Motor neuron (in vitro differentiated cells): Measurements from ENCODE around the gene RPS16. TPM values are rescaled to one million over a fixed set of nuclear protein-coding genes. Genes with fewer than 3 reads are reported as not detected.

Source experiments
- ATAC-seq, 8 experiments: fragments of 200-7000 bp; cut with Tn5 transposase; replicated peaks in 6 of 8; 2 replicates each; pipeline ENCODE4 v1.8.0; 2021; ENCODE audit warnings: mild to moderate bottlenecking in 8 of 8, moderate library complexity in 8 of 8
- H3K27ac ChIP-seq, 2 donors: fragments of 250-450 bp; sonication (Bioruptor Pico); 2 replicates each; pipeline ENCODE4 v1.9.0; 2021; ENCODE audit warnings: antibody characterized with exemption in 2 of 2, mild to moderate bottlenecking in 2 of 2, moderate library complexity in 1 of 2
- H3K4me1 ChIP-seq, 2 donors: fragments of 250-450 bp; sonication (Bioruptor Pico); replicated peaks in 1 of 2; 2 replicates each; pipeline ENCODE4 v1.6.1; 2021; ENCODE audit warnings: antibody characterized with exemption in 2 of 2, mild to moderate bottlenecking in 2 of 2, moderate library complexity in 1 of 2
- H3K4me3 ChIP-seq, 5 donors: fragments of 250-450 bp; sonication (Bioruptor Pico); 2 replicates each; pipeline ENCODE4 v1.9.0; 2021; ENCODE audit warnings: antibody characterized with exemption in 5 of 5, mild to moderate bottlenecking in 5 of 5, moderate library complexity in 4 of 5
- WGBS, 10 experiments: fragments of 450-650 bp; shearing (Covaris generic); methylation state at CpG; one replicate each; pipeline ENCODE4 v1.0.0; 2022; 5-methylcytosine and 5-hydroxymethylcytosine counted together
- in situ Hi-C, 9 experiments: fragments of 400-800 bp; cut with MboI; loops; one replicate each; pipeline ENCODE4 v1.15.0; 2021; ENCODE audit warnings: low sequenced_read_pairs in 9 of 9, low pct_unique_long_range_greater_than_20kb in 2 of 9; ENCODE audit not compliant: unreplicated experiment in 9 of 9
- total RNA-seq, 8 experiments: library from RNA; unstranded; fragments of 300-600 nt; gene quantifications; 2 replicates each; pipeline versions ENCODE4 v1.2.3 to v1.2.4, GENCODE V29; 2022

RPS16 gene
- total RNA-seq, 8 experiments from 2014 or later, result 781 to 3,131 (median 1,617) TPM

DNA sequence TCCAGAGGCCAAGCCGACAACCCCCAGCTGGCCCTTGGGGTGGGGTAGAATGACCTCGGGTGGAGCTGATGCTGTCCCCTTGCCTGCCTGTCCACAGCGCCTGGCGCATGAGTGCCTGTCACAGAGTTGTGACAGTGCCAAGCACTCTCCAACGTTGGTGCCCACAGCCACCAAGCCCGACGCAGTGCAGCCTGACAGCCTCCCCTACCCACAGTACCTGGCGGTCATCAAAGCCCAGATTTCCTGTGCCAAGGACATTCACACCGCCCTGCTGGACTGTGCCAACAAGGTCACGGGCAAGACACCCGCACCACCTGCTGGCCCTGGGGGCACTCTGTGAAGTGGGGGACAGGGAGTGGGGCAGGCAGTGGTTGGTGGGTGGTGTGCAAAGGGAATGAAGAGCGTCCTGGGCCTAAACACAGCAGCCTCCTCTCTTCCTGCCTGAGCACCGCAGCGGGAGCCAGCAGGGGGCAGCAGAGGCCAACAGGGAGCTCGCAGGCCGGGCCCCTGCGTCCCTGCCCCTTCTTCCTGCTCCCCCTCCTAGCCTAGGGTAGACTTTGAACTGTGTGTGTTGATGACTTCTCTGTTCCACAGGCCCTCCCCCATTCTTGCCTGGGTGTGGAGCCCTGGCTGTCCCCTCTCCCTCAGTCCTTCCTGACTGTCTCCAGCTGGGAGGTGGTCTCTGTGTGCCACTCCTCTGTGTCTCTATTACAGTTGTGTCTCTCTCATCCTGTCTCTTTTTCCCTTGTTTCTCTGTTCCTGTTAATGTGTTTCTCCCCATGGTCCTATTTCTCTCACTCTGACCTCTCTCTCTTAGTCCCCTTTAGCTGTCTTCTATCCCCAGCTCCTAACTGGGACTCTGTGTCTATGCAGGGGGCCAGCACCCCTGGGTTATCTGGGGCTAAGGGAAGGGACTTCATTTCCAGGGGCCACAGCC is 38.1 kb downstream of the RPS16 start:
- in situ Hi-C loops, result no loop called here
- peak; percentile 47 to 82 (median 58) for ATAC-seq
- Histone ChIP-seq H3K4me1 (peaks cover 3 to 5% of the 10 kb centered on the region in 2 donors), H3K27ac (no peak overlapping the region), H3K4me3 (peak overlapping the region in 1 of 5 donors; percentile 4)
- WGBS, 10 experiments, result 50 to 67% methylated on average over 2 to 3 of the region's 17 CpGs; no CpG with 5 or more reads in 8 of the 10 experiments

DNA sequence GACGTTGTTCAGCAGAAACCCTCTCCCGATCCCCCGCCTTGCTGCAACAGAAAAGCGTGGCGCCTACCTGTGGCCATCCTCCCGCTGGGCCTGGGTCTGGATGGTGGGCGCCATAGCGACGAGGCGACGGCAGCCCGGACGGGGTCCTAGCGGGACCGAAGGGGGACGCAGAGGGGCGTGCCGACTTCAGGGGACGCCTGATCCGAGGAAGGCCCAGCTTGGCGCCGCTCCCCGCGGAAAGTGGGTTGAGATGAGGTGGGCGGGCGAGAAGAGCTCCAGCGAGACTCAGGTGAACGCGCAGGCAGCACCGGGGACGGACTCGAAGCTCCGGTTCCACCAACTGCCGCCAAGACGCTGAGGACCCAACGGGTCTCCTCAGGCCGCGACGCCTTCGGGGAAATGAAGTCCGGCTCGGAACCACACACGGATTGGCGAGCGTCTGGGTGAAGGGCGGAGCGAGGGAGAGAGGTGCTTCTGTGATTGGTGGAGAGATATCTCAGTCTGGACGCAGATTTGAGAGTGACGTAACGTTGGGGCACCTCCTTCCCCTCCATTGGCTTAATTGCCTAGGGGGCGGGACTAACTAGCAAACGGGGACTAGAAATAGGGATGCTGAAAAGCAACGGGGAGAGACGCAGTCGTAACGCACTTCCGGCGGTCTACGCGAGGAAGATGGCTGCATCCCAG is 44.9 kb downstream of the RPS16 start, which contains the start of the genes MED29 and PAF1:
TSS of gene MED29 (plus strand) at position 628 of the 687 bp plus-strand sequence. CDS start at position 673, 45 bp downstream.
TSS of gene PAF1 (minus strand) at position 356 of the 687 bp plus-strand sequence. CDS start at position 114, 242 bp downstream.
- ATAC-seq, result peak; percentile 89 to 95 (median 95)
- in situ Hi-C loops, result no loop called here
- WGBS, 10 experiments, result 0 to 1% (median 0%) methylated on average over 2 to 16 of the region's 60 CpGs; no CpG with 5 or more reads in 4 of the 10 experiments
- Histone ChIP-seq H3K4me3 (peak within 1 kb of the TSS; percentile 62 to 86 (median 68)), H3K27ac (peak within 1 kb of the TSS; percentile 98 to 99), H3K4me1 (peaks cover 5 to 13% of the 10 kb centered on the region in 2 donors)

DNA sequence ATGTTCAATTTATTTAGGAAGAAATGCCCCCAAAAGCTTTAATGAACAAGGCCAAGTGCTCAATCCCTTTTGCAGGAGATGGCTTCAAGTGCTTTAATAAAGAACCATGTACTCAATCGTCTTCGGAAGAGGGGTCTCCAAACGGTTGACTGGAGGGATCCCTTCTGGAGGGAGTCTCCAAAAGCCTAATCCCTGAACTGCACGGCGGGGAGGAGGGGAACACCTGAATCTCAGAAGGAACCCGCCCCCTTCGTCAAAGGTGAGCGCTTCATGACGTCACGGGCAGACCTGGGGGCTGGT is 45.3 kb downstream of the RPS16 start:
- in situ Hi-C loops, result no loop called here
- Histone ChIP-seq H3K4me1 (peaks cover 5 to 13% of the 10 kb centered on the region in 2 donors), H3K27ac (peak overlapping the region; percentile 98 to 99), H3K4me3 (peak overlapping the region; percentile 62 to 86 (median 68))
- ATAC-seq, result no peak
- WGBS, 10 experiments, result 0 to 4% (median 2%) methylated on average over 2 to 10 of the region's 10 CpGs; no CpG with 5 or more reads in 3 of the 10 experiments

DNA sequence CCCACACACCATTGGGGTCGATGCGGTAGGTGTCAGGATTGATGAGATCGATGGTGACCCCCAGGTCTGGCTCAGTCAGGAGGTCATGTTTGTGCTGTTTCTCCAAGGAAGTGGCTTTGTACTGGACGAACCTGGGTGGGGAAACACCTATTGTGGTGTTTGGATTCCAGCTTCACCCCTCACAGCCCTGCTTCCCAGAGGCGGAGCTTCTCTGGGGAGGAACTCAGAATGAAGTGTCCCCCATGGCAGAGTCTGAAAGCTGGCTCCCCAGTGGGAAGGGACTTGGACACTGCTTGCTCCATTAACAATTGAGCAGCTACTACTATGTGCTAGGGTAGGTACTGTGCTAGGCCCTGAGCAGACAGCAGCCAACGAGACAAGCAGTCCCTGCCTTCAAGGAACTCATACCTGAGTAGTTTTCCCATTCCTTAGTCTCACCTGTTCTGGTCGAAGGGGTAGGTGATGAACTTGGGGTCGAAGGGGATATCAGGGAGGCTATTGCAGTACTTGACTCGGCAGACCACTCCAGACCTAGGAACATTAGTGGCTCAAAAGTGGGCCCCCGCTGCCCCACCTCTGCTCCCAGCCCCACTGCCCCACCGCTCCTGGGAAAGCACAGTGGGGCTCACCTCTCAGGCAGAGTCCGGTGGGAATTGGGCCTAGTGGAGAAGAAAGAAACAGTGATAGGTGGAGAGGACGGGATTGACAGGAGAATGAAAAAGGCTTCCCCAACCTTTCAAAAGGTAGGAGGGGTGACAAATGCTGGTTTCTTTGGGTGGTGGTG is 45.9 kb downstream of the RPS16 start:
- Histone ChIP-seq H3K4me1 (peaks cover 5 to 13% of the 10 kb centered on the region in 2 donors), H3K27ac (peak overlapping the region; percentile 98 to 99), H3K4me3 (peak overlapping the region; percentile 62 to 86 (median 68))
- in situ Hi-C loops, result no loop called here
- ATAC-seq, result no peak
- 10 to 90% (median 80%) methylated on average over 1 to 4 of the region's 13 CpGs; no CpG with 5 or more reads in 3 of the 10 experiments for WGBS, 10 experiments

DNA sequence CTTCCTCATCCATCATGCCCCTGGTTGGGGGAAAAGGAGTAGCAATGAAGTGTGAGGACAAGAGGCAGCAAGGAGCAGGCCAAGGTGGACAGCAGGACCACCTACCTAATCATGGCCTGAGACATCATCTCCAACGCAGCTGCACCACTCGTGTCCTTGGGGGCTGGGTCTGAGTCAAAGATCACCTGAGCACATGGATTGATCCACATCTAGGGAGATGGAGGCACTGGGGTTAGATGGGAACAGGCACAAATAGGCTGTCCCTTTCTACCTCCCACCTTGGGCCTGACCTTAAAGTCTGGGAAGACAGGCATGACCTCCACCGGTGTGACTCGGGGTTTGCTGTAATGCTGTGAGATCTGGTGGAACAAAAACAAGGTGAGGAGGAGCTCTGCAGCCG is 47.1 kb downstream of the RPS16 start:
- peaks cover 5 to 13% of the 10 kb centered on the region in 2 donors for H3K4me1 ChIP-seq
- in situ Hi-C loops, result no loop called here
- H3K27ac ChIP-seq, result no peak overlapping the region
- 83 to 100% (median 95%) methylated on average over 1 to 5 of the region's 5 CpGs; no CpG with 5 or more reads in 6 of the 10 experiments for WGBS, 10 experiments
- ATAC-seq, result no peak
- no peak overlapping the region for H3K4me3 ChIP-seq

DNA sequence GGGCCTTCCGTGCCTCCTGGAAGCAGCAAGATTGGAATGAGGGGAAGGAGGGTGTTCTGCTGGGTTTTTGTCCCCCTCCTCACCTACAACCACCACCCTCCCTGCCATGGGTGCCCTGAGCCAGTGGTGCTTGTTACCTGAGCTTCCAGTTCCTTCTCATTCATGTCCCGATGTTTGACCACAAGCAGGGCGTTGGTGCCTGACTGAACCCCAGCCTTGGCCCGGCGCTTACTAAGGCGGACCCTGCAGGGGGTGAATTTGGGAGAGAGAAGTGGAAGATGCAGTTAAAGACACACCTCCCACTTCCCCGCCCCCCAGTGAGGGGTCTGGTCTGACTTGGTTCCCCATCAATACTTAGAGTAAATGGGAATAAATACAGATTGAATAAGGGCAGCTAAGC is 49.2 kb downstream of the RPS16 start:
- in situ Hi-C loops, result no loop called here
- H3K27ac ChIP-seq, result no peak overlapping the region
- H3K4me3 ChIP-seq, result no peak overlapping the region
- H3K4me1 ChIP-seq, result peaks cover 5 to 6% of the 10 kb centered on the region in 2 donors
- no peak for ATAC-seq
- 80 to 100% (median 93%) methylated on average over 1 to 6 of the region's 7 CpGs; no CpG with 5 or more reads in 4 of the 10 experiments for WGBS, 10 experiments

DNA sequence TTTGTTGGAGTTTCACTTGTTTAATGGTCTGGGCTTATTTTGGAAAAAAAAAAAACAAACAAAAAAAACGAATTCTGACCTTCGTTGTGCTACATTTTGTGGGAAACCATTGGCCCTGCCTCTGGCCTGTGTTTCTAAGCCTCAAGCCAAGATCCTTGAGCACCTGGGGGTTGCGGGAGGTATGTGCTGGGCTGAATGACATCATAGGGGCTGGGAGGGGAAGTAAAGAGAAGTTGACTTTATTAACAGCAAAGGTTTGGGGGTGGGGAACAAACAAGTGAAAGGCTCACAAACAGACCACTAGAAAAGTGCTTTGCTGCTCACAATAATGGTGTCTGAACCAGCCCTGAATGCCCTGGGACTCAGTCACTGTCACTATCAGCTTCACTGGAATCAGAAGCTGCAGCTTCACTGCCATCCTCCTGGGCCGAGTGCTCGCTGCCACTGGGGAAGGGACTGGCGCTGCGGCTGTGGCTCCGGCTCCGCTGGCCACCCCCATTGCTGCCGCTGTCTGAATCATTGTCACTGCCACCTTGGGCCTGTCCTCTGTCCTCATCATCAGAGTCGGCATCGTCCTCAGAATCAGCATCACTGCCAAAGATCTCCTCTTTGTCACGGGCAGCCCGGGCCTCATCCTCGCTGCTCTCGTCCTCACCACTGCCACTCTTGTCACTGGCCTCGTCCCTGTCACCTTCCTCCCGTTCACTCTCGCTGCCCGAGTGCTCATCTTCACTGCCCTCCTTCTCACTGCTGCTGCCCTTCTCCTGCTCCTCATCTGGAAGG is 49.9 kb downstream of the RPS16 start:
- no peak for ATAC-seq
- peaks cover 5 to 6% of the 10 kb centered on the region in 2 donors for H3K4me1 ChIP-seq
- 60 to 100% (median 96%) methylated on average over 1 to 6 of the region's 20 CpGs; no CpG with 5 or more reads in 1 of the 10 experiments for WGBS, 10 experiments
- no peak overlapping the region for H3K27ac ChIP-seq
- no peak overlapping the region for H3K4me3 ChIP-seq
- in situ Hi-C loops, result no loop called here

DNA sequence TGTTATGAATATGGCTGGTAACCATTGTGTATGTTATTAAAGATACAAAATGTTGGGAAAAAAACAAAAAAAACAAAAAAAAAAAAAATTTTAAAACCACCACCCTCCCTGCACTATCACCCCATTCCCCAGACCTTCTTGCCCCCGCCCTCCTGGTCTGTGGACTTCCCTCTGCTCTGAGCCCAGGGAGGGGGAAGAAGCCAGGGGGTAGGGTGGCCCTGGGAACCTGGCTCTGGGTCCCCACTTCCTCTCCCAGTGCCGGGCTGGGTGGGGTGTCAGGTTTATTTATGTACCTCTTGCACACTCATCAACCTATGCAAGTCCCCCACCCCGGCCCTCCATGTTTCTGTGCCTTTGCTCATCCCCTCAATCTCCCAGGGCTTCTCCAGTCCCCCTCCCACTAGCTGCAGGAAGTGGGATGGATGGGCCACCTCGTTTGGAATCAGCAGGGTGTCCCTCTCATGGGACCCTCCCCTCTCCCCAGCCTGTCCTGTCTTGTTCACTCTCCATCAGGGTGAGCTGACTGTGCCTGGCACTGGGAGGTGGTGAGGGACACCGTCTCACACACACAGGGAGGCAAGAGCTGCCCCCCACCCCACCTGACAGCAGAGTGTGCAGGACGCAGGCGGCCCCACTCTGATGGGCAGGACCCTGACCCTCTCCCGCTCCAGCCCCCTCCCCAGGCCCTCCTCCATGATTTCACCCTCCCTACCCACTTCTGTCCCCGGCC is 50.7 kb downstream of the RPS16 start:
- peaks cover 4 to 5% of the 10 kb centered on the region in 2 donors for H3K4me1 ChIP-seq
- WGBS, 10 experiments, result 100% methylated on average over 1 of the region's 9 CpGs; no CpG with 5 or more reads in 9 of the 10 experiments
- H3K4me3 ChIP-seq, result no peak overlapping the region
- H3K27ac ChIP-seq, result no peak overlapping the region
- ATAC-seq, result peak in 6 of 8 experiments; percentile 7 to 30 (median 20)
- in situ Hi-C loops, result no loop called here

Other genes with a start within 250 kb of the RPS16 start
- under 1 TPM in 6 of 8 experiments, not detected in 2; 0.13 to 0.94 (median 0.24) TPM for gene NCCRP1, start 239.0 kb downstream of the RPS16 start, total RNA-seq
- not detected for gene SYCN, start 231.7 kb downstream of the RPS16 start, total RNA-seq
- gene IFNL3, start 190.9 kb downstream of the RPS16 start, total RNA-seq, result not detected
- under 1 TPM in 3 of 8 experiments, not detected in 5; 0.14 to 0.19 (median 0.17) TPM for gene IFNL4, start 187.1 kb downstream of the RPS16 start, total RNA-seq
- gene IFNL2, start 167.6 kb downstream of the RPS16 start, total RNA-seq, result not detected
- not detected for gene IFNL1, start 139.5 kb downstream of the RPS16 start, total RNA-seq
- 1 to 10 TPM in 7 of 8 experiments, under 1 TPM in 1; 0.41 to 6.6 (median 2.9) TPM for gene LRFN1, start 115.1 kb downstream of the RPS16 start, total RNA-seq
- 1 to 10 TPM in 3 of 8 experiments, under 1 TPM in 3, not detected in 2; 0.55 to 1.5 (median 1.1) TPM for gene GMFG, start 99.9 kb downstream of the RPS16 start, total RNA-seq
- 100 to 1,000 TPM in 2 of 8 experiments, 10 to 100 TPM in 6; 24.1 to 124 (median 64.9) TPM for gene SAMD4B, start 93.5 kb downstream of the RPS16 start, total RNA-seq
- gene PAF1, start 44.8 kb downstream of the RPS16 start, total RNA-seq, result 10 to 100 TPM; 23.7 to 59.7 (median 37.0) TPM
- gene MED29, start 44.6 kb downstream of the RPS16 start, total RNA-seq, result 10 to 100 TPM; 19.9 to 45.6 (median 26.2) TPM
- gene ZFP36, start 29.1 kb downstream of the RPS16 start, total RNA-seq, result 10 to 100 TPM in 3 of 8 experiments, 1 to 10 TPM in 4, under 1 TPM in 1; 0.96 to 30.4 (median 6.6) TPM
- 10 to 100 TPM in 6 of 8 experiments, 1 to 10 TPM in 2; 1.1 to 50.6 (median 13.2) TPM for gene PLEKHG2, start 23.3 kb downstream of the RPS16 start, total RNA-seq
- gene SUPT5H, start 9.6 kb upstream of the RPS16 start, total RNA-seq, result 100 to 1,000 TPM in 1 of 8 experiments, 10 to 100 TPM in 7; 52.4 to 129 (median 76.3) TPM
- gene TIMM50, start 44.9 kb upstream of the RPS16 start, total RNA-seq, result 100 to 1,000 TPM in 1 of 8 experiments, 10 to 100 TPM in 7; 46.0 to 104 (median 65.6) TPM
- gene DLL3, start 63.0 kb upstream of the RPS16 start, total RNA-seq, result 10 to 100 TPM in 4 of 8 experiments, 1 to 10 TPM in 1, under 1 TPM in 3; 0.25 to 84.3 (median 8.1) TPM
- gene SELENOV, start 79.2 kb upstream of the RPS16 start, total RNA-seq, result 1 to 10 TPM in 2 of 8 experiments, under 1 TPM in 4, not detected in 2; 0.27 to 1.9 (median 0.58) TPM
- 10 to 100 TPM in 4 of 8 experiments, 1 to 10 TPM in 4; 6.2 to 14.2 (median 10.4) TPM for gene EID2B, start 96.9 kb upstream of the RPS16 start, total RNA-seq
- gene EID2, start 104.2 kb upstream of the RPS16 start, total RNA-seq, result 10 to 100 TPM; 15.3 to 27.0 (median 18.6) TPM
- not detected for gene LGALS13, start 166.6 kb upstream of the RPS16 start, total RNA-seq
- not detected for gene LGALS16, start 220.0 kb upstream of the RPS16 start, total RNA-seq